Endodermal cell (in vitro differentiated cells): ENCODE measurements around the gene NOP9. TPM values are rescaled to one million over a fixed set of nuclear protein-coding genes. Genes with fewer than 3 reads are reported as not detected.

ENCODE experiments used
- DNase-seq: peaks from one replicate; pipeline ENCODE4 v3.0.0-alpha.2; 2017
- H3K27ac ChIP-seq: 2 replicates; pipeline ENCODE4 v1.5.1; 2013; ENCODE audit warnings: mild to moderate bottlenecking, low read depth, low read length, moderate library complexity
- H3K27me3 ChIP-seq: 2 replicates; pipeline ENCODE4 v1.6.1; 2013; ENCODE audit warnings: mild to moderate bottlenecking, low read length, moderate library complexity; ENCODE audit not compliant: insufficient read depth, control insufficient read depth, poor library complexity, severe bottlenecking
- H3K36me3 ChIP-seq: 2 replicates; pipeline ENCODE4 v1.7.0; 2013; ENCODE audit warnings: mild to moderate bottlenecking, low read length, moderate library complexity; ENCODE audit not compliant: control insufficient read depth, insufficient read depth
- H3K4me1 ChIP-seq: one replicate; pipeline ENCODE4 v1.7.0; 2013; ENCODE audit warnings: low read length; ENCODE audit not compliant: control insufficient read depth, insufficient read depth
- H3K4me3 ChIP-seq: 2 replicates; pipeline ENCODE4 v1.5.1; 2013; ENCODE audit warnings: mild to moderate bottlenecking, low read length, moderate library complexity
- H3K9ac ChIP-seq: 2 replicates; pipeline ENCODE4 v1.6.1; 2013; ENCODE audit warnings: mild to moderate bottlenecking, low read length, moderate library complexity; ENCODE audit not compliant: poor library complexity, severe bottlenecking; ENCODE audit errors: extremely low read depth
- H3K9me3 ChIP-seq: 2 replicates; pipeline ENCODE4 v1.6.1; 2013; ENCODE audit warnings: mild to moderate bottlenecking, low read length, moderate library complexity; ENCODE audit not compliant: control insufficient read depth
- H3K27ac Mint-ChIP-seq: 2 replicates; pipeline ENCODE4 v1.8.0; 2020; ENCODE audit warnings: mixed read lengths
- H3K27me3 Mint-ChIP-seq: 2 replicates; pipeline ENCODE4 v1.8.0; 2021; ENCODE audit warnings: mild to moderate bottlenecking, mixed read lengths; ENCODE audit not compliant: insufficient read depth
- H3K36me3 Mint-ChIP-seq: 2 replicates; pipeline ENCODE4 v1.8.0; 2020; ENCODE audit warnings: low read depth, mixed read lengths
- H3K4me1 Mint-ChIP-seq: 2 replicates; pipeline ENCODE4 v1.8.0; 2020; ENCODE audit warnings: mixed read lengths
- H3K4me3 Mint-ChIP-seq: 2 replicates; pipeline ENCODE4 v1.8.0; 2020; ENCODE audit warnings: mild to moderate bottlenecking, moderate library complexity, mixed read lengths
- H3K9me3 Mint-ChIP-seq: 2 replicates; pipeline ENCODE4 v1.8.0; 2020; ENCODE audit warnings: mild to moderate bottlenecking, mixed read lengths
- WGBS, 2 experiments: methylation state at CpG; one replicate each; pipeline versions ENCODE4 v1.1.5 to v1.1.7; 2013; ENCODE audit warnings: missing lambda C conversion rate in 2 of 2, mixed read lengths in 1 of 2; ENCODE audit not compliant: insufficient coverage in 1 of 2, insufficient read length in 1 of 2; 5-methylcytosine and 5-hydroxymethylcytosine counted together
- total RNA-seq, 2 donors: library from RNA; stranded (reverse); fragmentation: NEBNext Ultra II Directional in 1 of 2; extraction: Animal tissue kit (Norgen Biotek cat#: 25700) in 1 of 2; gene quantifications; 2 replicates in 1 of 2; 3 replicates in 1 of 2; pipeline ENCODE4 v1.2.1, GENCODE V29; 2021
- TF ChIP-seq, protein P1 (sequence below): fragments of 200-600 bp; sonication (generic); conservative IDR thresholded peaks from 2 replicates; pipeline ENCODE4 v1.5.0; 2021; ENCODE audit warnings: antibody characterized with exemption, mild to moderate bottlenecking

Gene NOP9
- total RNA-seq, 2 donors from 2014 or later, result 31.1 to 32.0 TPM

DNA sequence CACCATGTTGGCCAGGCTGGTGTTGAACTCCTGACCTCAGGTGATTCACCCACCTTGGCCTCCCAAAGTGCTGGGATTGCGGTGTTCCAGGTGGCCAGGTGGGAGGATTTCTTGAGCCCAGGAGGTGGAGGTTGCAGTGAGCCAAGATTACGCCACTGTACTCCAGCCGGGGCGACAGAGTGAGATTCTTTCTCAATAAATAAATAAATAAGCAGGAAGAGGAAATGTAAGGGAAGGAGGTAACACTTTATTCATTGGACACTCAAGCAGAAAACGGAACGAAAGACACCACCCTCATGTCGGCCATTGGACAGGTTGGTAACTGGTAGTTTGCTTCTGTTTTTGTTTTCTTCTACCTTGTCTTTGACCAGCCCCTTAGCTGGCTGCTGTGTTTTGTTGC lies 55.4 kb downstream of the NOP9 start:
- Histone ChIP-seq H3K4me3 (no peak overlapping the region), H3K27ac (no peak overlapping the region), H3K36me3 (no peaks in the 10 kb centered on the region), H3K9ac (no peak overlapping the region), H3K9me3 (peaks cover 6% of the 10 kb centered on the region), H3K4me1 (no peaks in the 10 kb centered on the region), H3K27me3 (peaks cover 55% of the 10 kb centered on the region)
- no peak for DNase-seq
- 94 to 96% methylated on average over 3 to 5 of the region's 7 CpGs for WGBS, 2 experiments
- H3K27ac Mint-ChIP-seq, result no peak overlapping the region
- H3K4me1 Mint-ChIP-seq, result no peaks in the 10 kb centered on the region
- H3K27me3 Mint-ChIP-seq, result peaks cover 74% of the 10 kb centered on the region
- TF ChIP-seq, protein P1, sequence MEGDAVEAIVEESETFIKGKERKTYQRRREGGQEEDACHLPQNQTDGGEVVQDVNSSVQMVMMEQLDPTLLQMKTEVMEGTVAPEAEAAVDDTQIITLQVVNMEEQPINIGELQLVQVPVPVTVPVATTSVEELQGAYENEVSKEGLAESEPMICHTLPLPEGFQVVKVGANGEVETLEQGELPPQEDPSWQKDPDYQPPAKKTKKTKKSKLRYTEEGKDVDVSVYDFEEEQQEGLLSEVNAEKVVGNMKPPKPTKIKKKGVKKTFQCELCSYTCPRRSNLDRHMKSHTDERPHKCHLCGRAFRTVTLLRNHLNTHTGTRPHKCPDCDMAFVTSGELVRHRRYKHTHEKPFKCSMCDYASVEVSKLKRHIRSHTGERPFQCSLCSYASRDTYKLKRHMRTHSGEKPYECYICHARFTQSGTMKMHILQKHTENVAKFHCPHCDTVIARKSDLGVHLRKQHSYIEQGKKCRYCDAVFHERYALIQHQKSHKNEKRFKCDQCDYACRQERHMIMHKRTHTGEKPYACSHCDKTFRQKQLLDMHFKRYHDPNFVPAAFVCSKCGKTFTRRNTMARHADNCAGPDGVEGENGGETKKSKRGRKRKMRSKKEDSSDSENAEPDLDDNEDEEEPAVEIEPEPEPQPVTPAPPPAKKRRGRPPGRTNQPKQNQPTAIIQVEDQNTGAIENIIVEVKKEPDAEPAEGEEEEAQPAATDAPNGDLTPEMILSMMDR, result no peak
- H3K4me3 Mint-ChIP-seq, result no peak overlapping the region
- H3K36me3 Mint-ChIP-seq, result no peaks in the 10 kb centered on the region
- no peaks in the 10 kb centered on the region for H3K9me3 Mint-ChIP-seq

DNA sequence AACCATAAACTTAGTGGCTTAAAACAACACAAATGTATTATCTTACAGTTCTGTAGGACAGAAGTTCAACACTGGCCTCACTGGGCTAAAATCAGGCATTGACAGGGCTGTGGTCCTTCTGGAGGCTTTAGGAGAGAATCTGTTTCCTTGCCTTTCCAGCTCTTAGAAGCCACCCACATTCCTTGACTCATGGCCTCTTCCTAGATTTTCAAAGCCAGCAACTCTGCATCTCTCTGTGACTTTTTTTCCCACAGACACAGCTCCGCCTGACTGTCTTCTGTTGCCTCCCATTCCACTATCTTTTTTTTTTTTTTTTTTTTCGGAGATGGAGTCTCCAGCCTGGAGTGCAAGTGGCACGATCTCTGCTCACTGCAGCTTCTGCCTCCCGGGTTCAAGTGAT lies 56.6 kb downstream of the NOP9 start:
- H3K36me3 Mint-ChIP-seq, result no peaks in the 10 kb centered on the region
- no peak overlapping the region for H3K27ac ChIP-seq
- peaks cover 6% of the 10 kb centered on the region for H3K9me3 Mint-ChIP-seq
- no peak for DNase-seq
- H3K27me3 Mint-ChIP-seq, result peaks cover 74% of the 10 kb centered on the region
- H3K4me3 ChIP-seq, result no peak overlapping the region
- 83% methylated on average over 2 to 4 of the region's 4 CpGs for WGBS, 2 experiments
- H3K4me3 Mint-ChIP-seq, result no peak overlapping the region
- no peaks in the 10 kb centered on the region for H3K36me3 ChIP-seq
- H3K9me3 ChIP-seq, result peaks cover 8% of the 10 kb centered on the region
- H3K27ac Mint-ChIP-seq, result no peak overlapping the region
- H3K4me1 Mint-ChIP-seq, result no peaks in the 10 kb centered on the region
- TF ChIP-seq, protein P1, result no peak
- H3K9ac ChIP-seq, result no peak overlapping the region
- peaks cover 55% of the 10 kb centered on the region for H3K27me3 ChIP-seq
- H3K4me1 ChIP-seq, result no peaks in the 10 kb centered on the region

Other genes with a start within 250 kb of the NOP9 start
- 1 to 10 TPM; 2.1 to 4.4 TPM for gene CARMIL3, start 247.8 kb upstream of the NOP9 start, total RNA-seq
- gene CPNE6, start 228.3 kb upstream of the NOP9 start, total RNA-seq, result not detected
- gene PCK2, start 205.5 kb upstream of the NOP9 start, total RNA-seq, result 10 to 100 TPM; 37.7 to 42.8 TPM
- gene DCAF11, start 185.1 kb upstream of the NOP9 start, total RNA-seq, result 10 to 100 TPM; 71.1 to 72.2 TPM
- gene NRL, start 184.9 kb upstream of the NOP9 start, total RNA-seq, result 1 to 10 TPM; 1.9 TPM
- gene FITM1, start 169.2 kb upstream of the NOP9 start, total RNA-seq, result 1 to 10 TPM in 1 of 2 donors, not detected in 1; 1.1 TPM
- gene PSME1, start 163.7 kb upstream of the NOP9 start, total RNA-seq, result 100 to 1,000 TPM in 1 of 2 donors, 10 to 100 TPM in 1; 68.6 to 108 TPM
- gene EMC9, start 158.3 kb upstream of the NOP9 start, total RNA-seq, result 10 to 100 TPM; 34.0 to 39.5 TPM
- gene PSME2, start 153.2 kb upstream of the NOP9 start, total RNA-seq, result 100 to 1,000 TPM; 106 to 112 TPM
- gene RNF31, start 152.4 kb upstream of the NOP9 start, total RNA-seq, result 10 to 100 TPM; 75.5 to 82.9 TPM
- 10 to 100 TPM; 13.6 to 26.9 TPM for gene IRF9, start 138.6 kb upstream of the NOP9 start, total RNA-seq
- gene REC8, start 127.8 kb upstream of the NOP9 start, total RNA-seq, result 10 to 100 TPM; 60.3 to 98.3 TPM
- 10 to 100 TPM; 56.3 to 67.4 TPM for gene IPO4, start 111.0 kb upstream of the NOP9 start, total RNA-seq
- gene TM9SF1, start 104.4 kb upstream of the NOP9 start, total RNA-seq, result 10 to 100 TPM; 37.4 to 40.8 TPM
- under 1 TPM; 0.38 to 0.51 TPM for gene TSSK4, start 94.2 kb upstream of the NOP9 start, total RNA-seq
- gene CHMP4A, start 86.4 kb upstream of the NOP9 start, total RNA-seq, result 10 to 100 TPM; 38.8 to 44.3 TPM
- 10 to 100 TPM; 21.0 to 25.0 TPM for gene MDP1, start 83.8 kb upstream of the NOP9 start, total RNA-seq
- gene NEDD8, start 67.5 kb upstream of the NOP9 start, total RNA-seq, result 100 to 1,000 TPM; 210 to 267 TPM
- gene GMPR2, start 66.9 kb upstream of the NOP9 start, total RNA-seq, result 10 to 100 TPM; 56.1 to 63.1 TPM
- gene TINF2, start 57.2 kb upstream of the NOP9 start, total RNA-seq, result 10 to 100 TPM; 43.4 to 43.5 TPM
- gene TGM1, start 36.7 kb upstream of the NOP9 start, total RNA-seq, result 1 to 10 TPM; 1.6 to 3.4 TPM
- 10 to 100 TPM; 20.2 to 20.5 TPM for gene RABGGTA, start 28.3 kb upstream of the NOP9 start, total RNA-seq
- 10 to 100 TPM; 21.2 to 22.5 TPM for gene DHRS1, start 70 bp upstream of the NOP9 start, total RNA-seq
- 1 to 10 TPM in 1 of 2 donors, under 1 TPM in 1; 0.97 to 3.1 TPM for gene CIDEB, start 8.1 kb downstream of the NOP9 start, total RNA-seq
- gene LTB4R2, start 10.3 kb downstream of the NOP9 start, total RNA-seq, result 1 to 10 TPM; 7.4 to 9.5 TPM
- gene LTB4R, start 11.7 kb downstream of the NOP9 start, total RNA-seq, result 1 to 10 TPM; 6.4 to 6.6 TPM
- gene ADCY4, start 35.2 kb downstream of the NOP9 start, total RNA-seq, result not detected
- not detected for gene RIPK3, start 40.1 kb downstream of the NOP9 start, total RNA-seq
- gene NFATC4, start 68.3 kb downstream of the NOP9 start, total RNA-seq, result 10 to 100 TPM; 24.8 to 34.1 TPM
- gene NYNRIN, start 99.2 kb downstream of the NOP9 start, total RNA-seq, result 10 to 100 TPM; 19.5 to 19.7 TPM
- 1 to 10 TPM; 2.1 to 2.4 TPM for gene CBLN3, start 129.8 kb downstream of the NOP9 start, total RNA-seq
- gene KHNYN, start 130.1 kb downstream of the NOP9 start, total RNA-seq, result 10 to 100 TPM; 46.2 to 46.6 TPM
- 10 to 100 TPM; 40.4 to 41.3 TPM for gene SDR39U1, start 142.9 kb downstream of the NOP9 start, total RNA-seq
- not detected for gene CMA1, start 208.4 kb downstream of the NOP9 start, total RNA-seq